T-cell (primary cell): ENCODE results near the gene ARPC1B. TPM values are rescaled to one million over a fixed set of nuclear protein-coding genes. Genes with fewer than 3 reads are reported as not detected.
"Not testable (repeated sequence)": the region's sequence is repeated elsewhere in the genome, so short reads cannot be mapped to it uniquely, and the experiment has no call there.

ENCODE experiments used
- ATAC-seq, 4 experiments: fragments of 200-7000 bp in 3 of 4; fragments of 150-1000 bp in 1 of 4; cut with Tn5 transposase; replicated peaks in 1 of 4; 1 replicate in 3 of 4; 2 replicates in 1 of 4; pipeline ENCODE4 v1.10.0; 2021; ENCODE audit warnings: moderate library complexity in 3 of 4, mild to moderate bottlenecking in 2 of 4, moderate number of reproducible peaks in 1 of 4
- CTCF ChIA-PET, 2 donors: fragments of 300-600 bp; sonication (Branson Sonifier 250); formaldehyde crosslinking; loops; one replicate each; lab custom pipeline; 2022; ENCODE audit warnings: antibody characterized with exemption in 2 of 2; lab: Charles Lee
- POLR2A ChIA-PET, 2 donors: fragments of 300-600 bp; sonication (Branson Sonifier 250); formaldehyde crosslinking; loops; one replicate each; lab custom pipeline; 2022; ENCODE audit warnings: antibody characterized with exemption in 2 of 2; lab: Charles Lee
- DNase-seq, 35 experiments: peaks; one replicate each; pipeline versions ENCODE4 v3.0.0 to v3.0.0-alpha.2; 2013 to 2023
- H3K27ac ChIP-seq: one replicate; pipeline ENCODE4 v1.5.1; 2013; ENCODE audit warnings: low read length
- H3K27me3 ChIP-seq, 2 experiments: replicated peaks in 1 of 2; 1 replicate in 1 of 2; 2 replicates in 1 of 2; pipeline versions ENCODE4 v1.6.1 to v1.7.0; 2013; ENCODE audit warnings: low read length in 1 of 2, mixed read lengths in 1 of 2; ENCODE audit not compliant: control insufficient read depth in 2 of 2, insufficient read depth in 2 of 2; ENCODE audit errors: extremely low read depth in 1 of 2
- H3K36me3 ChIP-seq, 2 donors: 1 replicate in 1 of 2; 2 replicates in 1 of 2; pipeline versions ENCODE4 v1.6.1 to v1.7.0; 2013; ENCODE audit warnings: low read length in 1 of 2; ENCODE audit not compliant: control insufficient read depth in 2 of 2, insufficient read depth in 1 of 2; ENCODE audit errors: extremely low read depth in 1 of 2
- H3K4me1 ChIP-seq, 2 experiments: 1 replicate in 1 of 2; 2 replicates in 1 of 2; pipeline versions ENCODE4 v1.6.1 to v1.7.0; 2013; ENCODE audit warnings: low read length in 2 of 2, mixed read lengths in 1 of 2; ENCODE audit not compliant: insufficient read depth in 2 of 2, control insufficient read depth in 1 of 2; ENCODE audit errors: extremely low read depth in 1 of 2
- H3K4me3 ChIP-seq, 2 donors: 1 replicate in 1 of 2; 2 replicates in 1 of 2; pipeline versions ENCODE4 v1.5.1 to v1.7.0; 2013; ENCODE audit warnings: mild to moderate bottlenecking in 2 of 2, low read length in 1 of 2, moderate library complexity in 1 of 2; ENCODE audit not compliant: control insufficient read depth in 1 of 2; ENCODE audit errors: extremely low read depth in 1 of 2
- H3K9me3 ChIP-seq: 2 replicates; pipeline ENCODE4 v1.7.0; 2013
- H3K27ac Mint-ChIP-seq, 2 donors: one replicate each; pipeline ENCODE4 v1.8.0; 2020 to 2021; ENCODE audit warnings: mild to moderate bottlenecking in 2 of 2, mixed read lengths in 2 of 2
- H3K27me3 Mint-ChIP-seq, 2 donors: one replicate each; pipeline ENCODE4 v1.8.0; 2021 to 2022; ENCODE audit warnings: mixed read lengths in 2 of 2
- H3K36me3 Mint-ChIP-seq: one replicate; pipeline ENCODE4 v1.8.0; 2021; ENCODE audit warnings: mixed read lengths
- H3K4me1 Mint-ChIP-seq, 3 donors: one replicate each; pipeline ENCODE4 v1.8.0; 2020 to 2022; ENCODE audit warnings: mixed read lengths in 3 of 3, mild to moderate bottlenecking in 1 of 3
- H3K4me3 Mint-ChIP-seq, 3 donors: one replicate each; pipeline ENCODE4 v1.8.0; 2020 to 2022; ENCODE audit warnings: mild to moderate bottlenecking in 3 of 3, mixed read lengths in 3 of 3, moderate library complexity in 3 of 3
- H3K9me3 Mint-ChIP-seq, 3 donors: one replicate each; pipeline ENCODE4 v1.8.0; 2020 to 2022; ENCODE audit warnings: mixed read lengths in 3 of 3
- WGBS: methylation state at CpG from one replicate; pipeline ENCODE4 v1.1.5; 2013; ENCODE audit warnings: missing lambda C conversion rate; ENCODE audit not compliant: insufficient coverage; 5-methylcytosine and 5-hydroxymethylcytosine counted together
- total RNA-seq, 35 experiments: library from RNA in 6 of 35; stranded (reverse) in 6 of 35; fragments of 120-200 nt in 1 of 35; gene quantifications; one replicate each; pipeline versions ENCODE4 v1.2.1 to v1.2.4 and lab custom pipeline; 2013 to 2026

The ARPC1B gene
- total RNA-seq, 5 donors from 2014 or later (not counting 1 experiment from before 2014, with no cell fraction given) = 131 to 232 (median 203) TPM

DNA sequence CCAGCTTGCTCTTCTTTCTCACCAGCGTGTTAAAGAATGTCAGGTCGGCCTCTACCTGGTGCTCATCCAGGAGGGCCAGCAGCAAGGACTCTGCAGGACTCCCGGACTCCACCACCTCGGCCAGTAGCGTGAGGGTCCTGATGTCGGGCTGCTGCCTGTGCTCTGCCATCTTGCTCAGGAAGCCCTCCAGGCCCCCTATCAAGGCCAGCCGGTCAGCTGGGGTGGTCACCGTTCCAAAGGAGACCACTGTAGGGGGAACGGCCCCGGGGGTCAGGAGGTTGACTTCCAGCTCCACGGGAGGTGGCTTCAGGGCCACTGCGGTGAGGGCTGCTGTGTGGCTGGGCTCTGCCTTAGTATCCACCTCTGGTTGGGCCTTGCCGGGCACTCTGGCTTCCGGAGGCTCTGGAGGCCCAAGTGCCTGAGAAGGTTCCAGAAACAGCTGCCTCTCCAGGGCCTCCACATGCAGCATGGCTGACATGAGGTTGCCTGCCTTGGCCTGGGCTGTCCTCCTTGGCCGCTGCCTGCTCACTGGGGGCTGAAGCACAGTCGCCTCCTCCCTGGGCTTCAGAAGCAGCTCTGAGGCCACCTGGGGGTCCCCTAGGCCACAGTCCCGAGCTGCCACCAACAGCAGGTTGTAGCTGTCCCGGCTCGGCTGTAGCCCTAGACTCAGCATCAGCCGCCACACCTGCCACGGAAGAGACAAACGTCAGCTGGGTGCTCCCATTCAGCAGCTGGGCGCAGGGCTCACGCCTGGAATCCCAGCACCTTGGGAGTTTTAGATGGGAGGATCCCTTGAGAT is 50.6 kb downstream of the ARPC1B start:
- Mint-ChIP-seq H3K4me3 (no peak overlapping the region), H3K27me3 (no peaks in the 10 kb centered on the region), H3K4me1 (peaks cover 0 to 7% (median 5%) of the 10 kb centered on the region in 3 donors), H3K36me3 (peaks cover 25% of the 10 kb centered on the region), H3K9me3 (no peaks in the 10 kb centered on the region), H3K27ac (no peak overlapping the region)
- H3K4me1 ChIP-seq = peaks cover 0 to 15% of the 10 kb centered on the region in 2 experiments
- H3K27ac ChIP-seq = no peak overlapping the region
- DNase-seq = no peak
- peaks cover 25 to 45% of the 10 kb centered on the region in 2 donors for H3K36me3 ChIP-seq
- ChIA-PET POLR2A (interaction anchor here in 1 of 2 donors (0.6 kb wide), 1 partner anchor 419 kb away, joined by 3 read pairs; no protein-coding TSS in a partner anchor), CTCF (interaction anchor here in 1 of 2 donors (0.6 kb wide), 1 partner anchor 9 kb away, joined by 4 read pairs; no protein-coding TSS in a partner anchor)
- no peak overlapping the region for H3K4me3 ChIP-seq
- ATAC-seq = no peak
- no peaks in the 10 kb centered on the region for H3K27me3 ChIP-seq
- H3K9me3 ChIP-seq = no peaks in the 10 kb centered on the region
- WGBS = 94% methylated on average over 24 of the region's 24 CpGs

GRCh38 chr7:99428972-99429566 is 54.5 kb downstream of the ARPC1B start:
- ChIA-PET CTCF (no interaction called here), POLR2A (no interaction called here)
- H3K27ac Mint-ChIP-seq = peak overlapping the region; percentile 34 to 52
- Histone ChIP-seq H3K4me1 (peaks cover 0 to 15% of the 10 kb centered on the region in 2 experiments), H3K27ac (no peak overlapping the region), H3K4me3 (no peak overlapping the region), H3K36me3 (peaks cover 33 to 39% of the 10 kb centered on the region in 2 donors), H3K9me3 (no peaks in the 10 kb centered on the region), H3K27me3 (no peaks in the 10 kb centered on the region)
- WGBS = 70% methylated on average over 9 of the region's 10 CpGs
- H3K9me3 Mint-ChIP-seq = no peaks in the 10 kb centered on the region
- H3K27me3 Mint-ChIP-seq = no peaks in the 10 kb centered on the region
- peaks cover 0 to 6% (median 5%) of the 10 kb centered on the region in 3 donors for H3K4me1 Mint-ChIP-seq
- peaks cover 14% of the 10 kb centered on the region for H3K36me3 Mint-ChIP-seq
- ATAC-seq (peak; percentile 60 to 90 (median 78)), DNase-seq (peak in 14 of 35 experiments; percentile 6 to 47 (median 22))
- H3K4me3 Mint-ChIP-seq = no peak overlapping the region

DNA sequence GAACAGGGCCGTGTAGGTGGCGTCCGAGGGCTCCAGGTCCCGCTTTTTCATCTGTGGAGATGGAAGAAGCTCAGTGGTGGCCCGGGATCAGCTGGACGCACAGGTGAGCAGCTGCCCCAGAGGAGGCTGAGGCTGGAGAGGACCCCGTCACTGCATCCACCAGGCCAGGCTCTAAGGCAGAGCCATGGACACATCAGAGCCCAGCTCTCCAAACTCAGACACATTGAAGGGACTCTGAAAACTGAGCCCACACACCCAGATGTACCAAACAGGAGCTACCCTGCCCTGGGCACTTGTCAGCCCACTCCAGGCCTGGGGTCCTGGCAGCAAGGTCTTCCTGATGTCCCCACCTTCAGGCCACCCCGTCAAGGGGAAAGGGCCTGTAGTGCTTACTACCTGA is 55.2 kb downstream of the ARPC1B start:
- no peaks in the 10 kb centered on the region for H3K9me3 Mint-ChIP-seq
- no peak for ATAC-seq
- ChIA-PET CTCF (no interaction called here), POLR2A (no interaction called here)
- no peak overlapping the region for H3K4me3 ChIP-seq
- H3K27ac ChIP-seq = no peak overlapping the region
- H3K4me1 Mint-ChIP-seq = peaks cover 0 to 6% (median 5%) of the 10 kb centered on the region in 3 donors
- DNase-seq = no peak
- WGBS = 95% methylated on average over 6 of the region's 8 CpGs
- no peaks in the 10 kb centered on the region for H3K9me3 ChIP-seq
- H3K27me3 ChIP-seq = no peaks in the 10 kb centered on the region
- peaks cover 0 to 15% of the 10 kb centered on the region in 2 experiments for H3K4me1 ChIP-seq
- H3K27ac Mint-ChIP-seq = no peak overlapping the region
- H3K4me3 Mint-ChIP-seq = no peak overlapping the region
- peaks cover 29 to 35% of the 10 kb centered on the region in 2 donors for H3K36me3 ChIP-seq
- peaks cover 15% of the 10 kb centered on the region for H3K36me3 Mint-ChIP-seq
- no peaks in the 10 kb centered on the region for H3K27me3 Mint-ChIP-seq

DNA sequence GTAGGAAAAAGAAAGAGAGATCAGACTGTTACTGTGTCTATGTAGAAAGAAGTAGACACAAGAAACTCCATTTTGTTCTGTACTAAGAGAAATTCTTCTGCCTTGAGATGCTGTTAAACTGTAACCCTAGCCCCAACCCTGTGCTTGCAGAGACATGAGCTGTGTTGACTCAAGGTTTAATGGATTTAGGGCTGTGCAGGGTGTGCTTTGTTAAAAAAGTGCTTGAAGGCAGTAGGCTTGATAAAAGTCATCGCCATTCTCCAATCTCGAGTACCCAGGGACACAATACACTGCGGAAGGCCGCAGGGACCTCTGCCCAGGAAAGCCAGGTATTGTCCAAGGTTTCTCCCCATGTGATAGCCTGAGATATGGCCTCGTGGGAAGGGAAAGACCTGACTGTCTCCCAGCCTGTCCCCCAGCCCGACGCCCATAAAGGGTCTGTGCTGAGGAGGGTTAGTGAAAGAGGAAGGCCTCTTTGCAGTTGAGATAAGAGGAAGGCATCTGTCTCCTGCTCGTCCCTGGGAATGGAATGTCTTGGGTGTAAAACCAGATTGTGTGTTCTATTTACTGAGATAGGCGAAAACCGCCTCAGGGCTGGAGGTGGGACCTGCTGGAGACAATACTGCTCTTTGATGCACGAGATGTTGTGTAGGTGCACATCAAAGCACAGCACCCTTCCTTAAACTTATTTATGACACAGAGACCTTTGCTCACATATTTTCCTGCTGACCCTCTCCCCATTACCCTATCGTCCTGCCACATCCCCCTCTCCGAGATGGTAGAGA is 57.4 kb downstream of the ARPC1B start:
- Histone ChIP-seq H3K4me1 (peaks cover 0 to 15% of the 10 kb centered on the region in 2 experiments), H3K36me3 (peaks cover 20 to 35% of the 10 kb centered on the region in 2 donors)
- WGBS = 95% methylated on average over 4 of the region's 13 CpGs
- H3K9me3 Mint-ChIP-seq, H3K27me3 ChIP-seq, H3K27ac Mint-ChIP-seq, DNase-seq, ATAC-seq, POLR2A ChIA-PET, CTCF ChIA-PET, H3K4me3 Mint-ChIP-seq, H3K9me3 ChIP-seq, H3K27me3 Mint-ChIP-seq, H3K4me3 ChIP-seq, H3K27ac ChIP-seq: not testable (repeated sequence)
- Mint-ChIP-seq H3K36me3 (peaks cover 16% of the 10 kb centered on the region), H3K4me1 (peaks cover 0 to 11% (median 6%) of the 10 kb centered on the region in 3 donors)

DNA sequence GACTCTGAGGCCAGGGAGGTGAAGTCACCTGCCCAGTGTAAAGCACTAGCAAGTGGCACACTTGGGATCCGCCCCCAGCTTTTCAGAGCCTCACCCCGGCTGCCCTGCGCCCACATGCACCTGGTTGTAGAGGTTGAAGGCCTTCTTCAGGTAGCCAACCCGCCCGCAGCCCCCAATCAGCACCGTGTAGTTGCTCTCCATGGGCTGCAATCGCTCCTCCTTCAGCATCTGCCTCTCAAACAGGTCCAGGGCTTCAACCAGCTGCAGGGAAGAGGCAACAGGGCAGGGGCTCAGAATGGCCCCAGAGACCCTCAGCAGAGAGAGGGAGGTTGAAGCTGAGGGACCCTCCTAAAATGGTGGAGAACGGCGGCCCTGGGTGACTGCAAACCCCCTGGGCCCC is 58.6 kb downstream of the ARPC1B start:
- Histone ChIP-seq H3K27ac (no peak overlapping the region), H3K4me3 (no peak overlapping the region), H3K4me1 (peaks cover 0 to 22% of the 10 kb centered on the region in 2 experiments), H3K36me3 (peaks cover 20 to 35% of the 10 kb centered on the region in 2 donors), H3K27me3 (no peaks in the 10 kb centered on the region), H3K9me3 (no peaks in the 10 kb centered on the region)
- Mint-ChIP-seq H3K9me3 (no peaks in the 10 kb centered on the region), H3K36me3 (peaks cover 16% of the 10 kb centered on the region), H3K4me3 (no peak overlapping the region), H3K27ac (no peak overlapping the region), H3K4me1 (peaks cover 0 to 14% (median 13%) of the 10 kb centered on the region in 3 donors), H3K27me3 (no peaks in the 10 kb centered on the region)
- ATAC-seq (no peak), DNase-seq (no peak)
- ChIA-PET CTCF (no interaction called here), POLR2A (no interaction called here)
- WGBS = 93% methylated on average over 6 of the region's 9 CpGs
